Naive B cell (primary cell): ENCODE measurements around the gene MEMO1. TPM values are rescaled to one million over a fixed set of nuclear protein-coding genes. Genes with fewer than 3 reads are reported as not detected.
"Not testable (repeated sequence)": the region's sequence is repeated elsewhere in the genome, so short reads cannot be mapped to it uniquely, and the experiment has no call there.

Source experiments
- ATAC-seq, 2 donors: fragments of 150-1000 bp; cut with Tn5 transposase; 2 replicates each; pipeline ENCODE4 v1.10.0; 2021; ENCODE audit warnings: low read depth in 2 of 2, mild to moderate bottlenecking in 2 of 2, moderate library complexity in 2 of 2
- DNase-seq: peaks from one replicate; pipeline ENCODE4 v3.0.0; 2022
- H3K27ac Mint-ChIP-seq, 6 donors: one replicate each; pipeline ENCODE4 v1.8.0; 2020 to 2022; ENCODE audit warnings: mild to moderate bottlenecking in 6 of 6, mixed read lengths in 6 of 6, moderate library complexity in 5 of 6, inconsistent platforms in 2 of 6
- H3K27me3 Mint-ChIP-seq, 3 donors: one replicate each; pipeline ENCODE4 v1.8.0; 2021 to 2022; ENCODE audit warnings: mixed read lengths in 3 of 3, mild to moderate bottlenecking in 1 of 3
- H3K36me3 Mint-ChIP-seq, 2 donors: one replicate each; pipeline ENCODE4 v1.8.0; 2020 to 2022; ENCODE audit warnings: mixed read lengths in 2 of 2, inconsistent platforms in 1 of 2, mild to moderate bottlenecking in 1 of 2
- H3K4me1 Mint-ChIP-seq, 3 donors: one replicate each; pipeline ENCODE4 v1.8.0; 2020 to 2022; ENCODE audit warnings: mixed read lengths in 3 of 3, inconsistent platforms in 1 of 3, mild to moderate bottlenecking in 1 of 3, moderate library complexity in 1 of 3
- H3K4me3 Mint-ChIP-seq, 8 donors: one replicate each; pipeline ENCODE4 v1.8.0; 2020 to 2022; ENCODE audit warnings: mild to moderate bottlenecking in 8 of 8, mixed read lengths in 8 of 8, moderate library complexity in 8 of 8, inconsistent platforms in 2 of 8
- H3K9me3 Mint-ChIP-seq, 7 donors: one replicate each; pipeline ENCODE4 v1.8.0; 2020 to 2022; ENCODE audit warnings: mixed read lengths in 7 of 7, mild to moderate bottlenecking in 5 of 7, inconsistent platforms in 2 of 7, moderate library complexity in 1 of 7
- polyA plus RNA-seq, 6 donors: library from polyadenylated mRNA; unstranded; fragments of 300-500 nt; fragmentation: Illumina TruSeq; gene quantifications; one replicate each; pipeline ENCODE4 v1.2.3, GENCODE V29; 2021; ENCODE audit warnings: low read depth in 6 of 6

MEMO1 gene
- polyA plus RNA-seq, 6 donors from 2014 or later = 45.8 to 85.6 (median 53.1) TPM

- ATAC-seq, H3K27me3 Mint-ChIP-seq, H3K4me3 Mint-ChIP-seq, DNase-seq, H3K27ac Mint-ChIP-seq, H3K36me3 Mint-ChIP-seq, H3K9me3 Mint-ChIP-seq: not testable (repeated sequence)
- peaks cover 23 to 39% (median 28%) of the 10 kb centered on the region in 3 donors for H3K4me1 Mint-ChIP-seq
These were observed 103.3 kb downstream of the MEMO1 start for GRCh38 chr2:31907491-31907890.

GRCh38 chr2:31903109-31903780 is 107.6 kb downstream of the MEMO1 start:
- H3K9me3 Mint-ChIP-seq = peaks cover 3 to 13% (median 8%) of the 10 kb centered on the region in 7 donors
- peaks cover 19 to 20% (median 20%) of the 10 kb centered on the region in 3 donors for H3K4me1 Mint-ChIP-seq
- H3K27ac Mint-ChIP-seq = peak overlapping the region in 5 of 6 donors; percentile 16 to 90 (median 81)
- DNase-seq (no peak), ATAC-seq (peak; percentile 23 to 25)
- peaks cover 22 to 29% of the 10 kb centered on the region in 2 donors for H3K36me3 Mint-ChIP-seq
- no peak overlapping the region for H3K4me3 Mint-ChIP-seq
- H3K27me3 Mint-ChIP-seq = no peaks in the 10 kb centered on the region

GRCh38 chr2:31901900-31902299 is 108.9 kb downstream of the MEMO1 start:
- H3K27ac Mint-ChIP-seq = peak overlapping the region in 1 of 6 donors; percentile 79
- H3K27me3 Mint-ChIP-seq = no peaks in the 10 kb centered on the region
- DNase-seq (no peak), ATAC-seq (no peak)
- peaks cover 32% of the 10 kb centered on the region in 2 donors for H3K36me3 Mint-ChIP-seq
- peaks cover 15 to 21% (median 16%) of the 10 kb centered on the region in 3 donors for H3K4me1 Mint-ChIP-seq
- peaks cover 7 to 25% (median 19%) of the 10 kb centered on the region in 7 donors for H3K9me3 Mint-ChIP-seq
- H3K4me3 Mint-ChIP-seq = peak overlapping the region in 1 of 8 donors; percentile 22

DNA sequence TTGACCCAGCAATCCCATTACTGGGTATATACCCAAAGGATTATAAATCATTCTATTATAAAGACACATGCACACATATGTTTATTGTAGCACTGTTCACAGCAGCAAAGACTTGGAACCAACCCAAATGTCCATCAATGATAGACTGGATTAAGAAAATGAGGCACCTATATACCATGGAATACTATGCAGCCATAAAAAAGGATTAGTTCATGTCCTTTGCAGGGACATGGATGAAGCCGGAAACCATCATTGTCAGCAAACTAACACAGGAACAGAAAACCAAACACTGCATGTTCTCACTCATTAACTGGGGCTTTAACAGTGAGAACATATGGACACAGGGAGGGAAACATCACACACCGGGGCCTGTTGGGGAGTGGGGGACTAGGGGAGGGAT is 110.7 kb downstream of the MEMO1 start:
- not testable (repeated sequence) for ATAC-seq, H3K27ac Mint-ChIP-seq, H3K4me3 Mint-ChIP-seq, DNase-seq, H3K27me3 Mint-ChIP-seq
- Mint-ChIP-seq H3K36me3 (peaks cover 27 to 39% of the 10 kb centered on the region in 2 donors), H3K4me1 (peaks cover 10 to 18% (median 16%) of the 10 kb centered on the region in 3 donors), H3K9me3 (peaks cover 7 to 26% (median 21%) of the 10 kb centered on the region in 7 donors)

- H3K9me3 Mint-ChIP-seq = peaks cover 7 to 26% (median 21%) of the 10 kb centered on the region in 7 donors
- peaks cover 27 to 42% of the 10 kb centered on the region in 2 donors for H3K36me3 Mint-ChIP-seq
- not testable (repeated sequence) for ATAC-seq, H3K27ac Mint-ChIP-seq, H3K27me3 Mint-ChIP-seq, DNase-seq, H3K4me3 Mint-ChIP-seq
- H3K4me1 Mint-ChIP-seq = peaks cover 9 to 17% (median 14%) of the 10 kb centered on the region in 3 donors
These were observed 112.5 kb downstream of the MEMO1 start for GRCh38 chr2:31898346-31898745.

- H3K27ac Mint-ChIP-seq = peak overlapping the region in 1 of 6 donors; percentile 33
- DNase-seq, H3K27me3 Mint-ChIP-seq, H3K4me3 Mint-ChIP-seq, ATAC-seq: not testable (repeated sequence)
- H3K36me3 Mint-ChIP-seq = peaks cover 27 to 36% of the 10 kb centered on the region in 2 donors
- peaks cover 8 to 17% (median 13%) of the 10 kb centered on the region in 3 donors for H3K4me1 Mint-ChIP-seq
- H3K9me3 Mint-ChIP-seq = peaks cover 7 to 26% (median 21%) of the 10 kb centered on the region in 7 donors
These were observed 113.5 kb downstream of the MEMO1 start for GRCh38 chr2:31897340-31897739.

DNA sequence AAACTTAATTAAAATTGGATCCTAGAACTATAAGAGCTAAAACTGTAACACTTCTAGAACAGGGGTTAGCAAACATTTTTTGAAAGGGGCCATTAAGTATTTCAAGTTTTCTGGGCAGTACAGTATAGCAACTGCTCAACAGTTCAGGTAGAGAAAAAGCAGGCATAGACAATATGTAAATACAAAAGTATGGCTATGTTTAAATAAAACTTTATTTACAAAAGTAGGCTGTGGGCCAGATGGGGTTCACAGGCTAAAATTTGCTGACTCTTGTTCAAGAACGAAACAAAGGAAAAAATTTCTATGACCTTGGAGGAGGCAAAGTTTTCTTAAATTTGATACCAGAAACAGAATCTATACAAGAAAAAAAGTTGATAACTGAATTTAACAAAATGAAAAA is 114.5 kb downstream of the MEMO1 start:
- H3K4me3 Mint-ChIP-seq = no peak overlapping the region
- peaks cover 27 to 34% of the 10 kb centered on the region in 2 donors for H3K36me3 Mint-ChIP-seq
- no peak for ATAC-seq
- no peak overlapping the region for H3K27ac Mint-ChIP-seq
- H3K27me3 Mint-ChIP-seq = no peaks in the 10 kb centered on the region
- peaks cover 7 to 26% (median 21%) of the 10 kb centered on the region in 7 donors for H3K9me3 Mint-ChIP-seq
- H3K4me1 Mint-ChIP-seq = peaks cover 8 to 19% (median 13%) of the 10 kb centered on the region in 3 donors
- no peak for DNase-seq

GRCh38 chr2:31894656-31895055 is 116.2 kb downstream of the MEMO1 start:
- ATAC-seq (no peak), DNase-seq (no peak)
- peaks cover 11 to 19% (median 19%) of the 10 kb centered on the region in 3 donors for H3K4me1 Mint-ChIP-seq
- H3K4me3 Mint-ChIP-seq = peak overlapping the region in 1 of 8 donors; percentile 25
- peaks cover 6 to 25% (median 21%) of the 10 kb centered on the region in 7 donors for H3K9me3 Mint-ChIP-seq
- H3K36me3 Mint-ChIP-seq = peaks cover 18 to 29% of the 10 kb centered on the region in 2 donors
- no peaks in the 10 kb centered on the region for H3K27me3 Mint-ChIP-seq
- H3K27ac Mint-ChIP-seq = peak overlapping the region in 1 of 6 donors; percentile 61

DNA sequence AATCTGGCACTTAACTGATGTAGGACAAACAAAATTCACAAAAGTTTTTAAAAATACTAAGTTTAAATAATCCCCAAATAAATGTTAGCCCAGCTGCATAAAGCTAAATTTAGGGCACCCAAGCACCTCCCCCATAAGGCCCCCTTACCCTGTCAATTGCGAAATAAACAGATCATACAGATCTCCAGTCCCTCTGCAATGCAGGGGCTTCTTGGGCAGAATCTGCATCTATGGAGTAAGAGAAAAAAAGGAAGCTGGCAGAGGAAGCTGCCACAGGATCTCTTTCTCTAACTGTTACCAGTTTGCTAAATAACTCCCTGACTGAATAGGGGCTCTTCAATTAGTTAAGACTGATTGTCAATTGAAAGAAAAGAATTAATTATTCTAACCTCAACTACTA is 117.7 kb downstream of the MEMO1 start:
- peaks cover 3 to 15% (median 11%) of the 10 kb centered on the region in 7 donors for H3K9me3 Mint-ChIP-seq
- DNase-seq (no peak), ATAC-seq (no peak)
- peak overlapping the region in 2 of 6 donors; percentile 26 to 44 for H3K27ac Mint-ChIP-seq
- H3K36me3 Mint-ChIP-seq = peaks cover 6 to 18% of the 10 kb centered on the region in 2 donors
- peaks cover 17 to 34% (median 29%) of the 10 kb centered on the region in 3 donors for H3K4me1 Mint-ChIP-seq
- no peaks in the 10 kb centered on the region for H3K27me3 Mint-ChIP-seq
- H3K4me3 Mint-ChIP-seq = no peak overlapping the region

- ATAC-seq (peak; percentile 32 to 60), DNase-seq (no peak)
- H3K4me3 Mint-ChIP-seq = peak overlapping the region in 1 of 8 donors; percentile 24
- H3K4me1 Mint-ChIP-seq = peaks cover 13 to 35% (median 24%) of the 10 kb centered on the region in 3 donors
- peak overlapping the region in 2 of 6 donors; percentile 6 to 74 for H3K27ac Mint-ChIP-seq
- H3K36me3 Mint-ChIP-seq = no peaks in the 10 kb centered on the region
- H3K9me3 Mint-ChIP-seq = no peaks in the 10 kb centered on the region
- H3K27me3 Mint-ChIP-seq = no peaks in the 10 kb centered on the region
These were observed 121.8 kb downstream of the MEMO1 start for GRCh38 chr2:31889044-31889443.

DNA sequence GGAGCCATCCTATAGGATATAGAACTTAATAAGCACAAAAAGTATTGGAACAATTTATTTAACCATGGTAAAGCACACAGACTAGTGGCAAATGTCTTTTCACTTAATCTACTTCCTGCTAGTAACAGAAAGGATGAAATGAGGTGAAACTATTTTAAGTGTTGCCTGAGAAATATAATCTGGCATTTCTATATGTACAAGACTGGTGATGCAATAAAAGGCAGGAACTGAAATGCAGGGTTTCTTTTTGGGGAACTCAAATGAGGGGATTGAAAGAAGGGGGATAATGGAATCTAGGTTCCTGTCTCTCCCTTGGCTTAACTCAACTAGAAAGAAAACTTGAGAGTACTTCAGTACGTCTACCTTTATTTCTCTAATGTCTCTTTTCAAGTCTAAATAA is 122.3 kb downstream of the MEMO1 start:
- DNase-seq = no peak
- no peaks in the 10 kb centered on the region for H3K9me3 Mint-ChIP-seq

GRCh38 chr2:31886700-31887099 is 124.1 kb downstream of the MEMO1 start:
- H3K27ac Mint-ChIP-seq = peak overlapping the region in 1 of 6 donors; percentile 15
- peaks cover 9 to 27% (median 10%) of the 10 kb centered on the region in 3 donors for H3K4me1 Mint-ChIP-seq
- no peaks in the 10 kb centered on the region for H3K9me3 Mint-ChIP-seq
- H3K4me3 Mint-ChIP-seq = no peak overlapping the region
- no peaks in the 10 kb centered on the region for H3K36me3 Mint-ChIP-seq
- no peaks in the 10 kb centered on the region for H3K27me3 Mint-ChIP-seq
- peak; percentile 58 to 61 for ATAC-seq
- DNase-seq = no peak

More for the DNA sequence above, 122.3 kb downstream of the MEMO1 start:
- Mint-ChIP-seq H3K36me3 (no peaks in the 10 kb centered on the region), H3K27me3 (no peaks in the 10 kb centered on the region), H3K27ac (peak overlapping the region in 2 of 6 donors; percentile 41 to 49), H3K4me1 (peaks cover 9 to 31% (median 19%) of the 10 kb centered on the region in 3 donors), H3K4me3 (no peak overlapping the region)
- no peak for ATAC-seq

DNA sequence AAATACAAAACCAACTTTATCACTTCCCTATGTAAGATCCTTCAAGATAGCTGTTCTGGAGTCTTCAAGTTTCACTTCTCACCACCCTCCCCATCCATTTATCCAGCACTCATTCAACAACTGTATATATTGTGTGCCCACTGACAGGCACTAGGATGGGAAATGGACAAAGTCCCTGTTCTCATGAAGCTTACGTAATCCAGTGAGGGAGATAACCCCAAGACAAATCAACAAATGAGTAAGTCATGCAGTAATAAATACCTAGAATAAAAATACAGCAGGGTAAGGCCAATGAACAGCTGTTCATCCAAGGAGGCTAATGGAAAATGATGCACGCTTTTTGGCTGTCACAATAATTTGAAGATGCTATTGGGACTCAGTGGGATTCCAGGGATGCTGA is 133.8 kb downstream of the MEMO1 start:
- DNase-seq = no peak
- peak overlapping the region in 1 of 6 donors; percentile 22 for H3K27ac Mint-ChIP-seq
- no peak for ATAC-seq
- peaks cover 0 to 5% (median 0%) of the 10 kb centered on the region in 7 donors for H3K9me3 Mint-ChIP-seq
- no peaks in the 10 kb centered on the region for H3K27me3 Mint-ChIP-seq
- H3K4me1 Mint-ChIP-seq = peaks cover 0 to 16% (median 5%) of the 10 kb centered on the region in 3 donors
- no peak overlapping the region for H3K4me3 Mint-ChIP-seq
- peaks cover 10 to 34% of the 10 kb centered on the region in 2 donors for H3K36me3 Mint-ChIP-seq

- Mint-ChIP-seq H3K27me3 (no peaks in the 10 kb centered on the region), H3K27ac (no peak overlapping the region), H3K36me3 (peaks cover 6 to 22% of the 10 kb centered on the region in 2 donors)
These were observed 136.7 kb downstream of the MEMO1 start for GRCh38 chr2:31874071-31874470.

More at GRCh38 chr2:31874071-31874470, 136.7 kb downstream of the MEMO1 start:
- Mint-ChIP-seq H3K9me3 (peaks cover 0 to 5% (median 0%) of the 10 kb centered on the region in 7 donors), H3K4me3 (no peak overlapping the region), H3K4me1 (peaks cover 0 to 9% (median 0%) of the 10 kb centered on the region in 3 donors)
- DNase-seq = no peak
- no peak for ATAC-seq
